ENCODE data around the gene FXYD4. TPM values are rescaled to one million over a fixed set of nuclear protein-coding genes. Genes with fewer than 3 reads are reported as not detected.
"Not testable (repeated sequence)": the region's sequence is repeated elsewhere in the genome, so short reads cannot be mapped to it uniquely, and the experiment has no call there.

FXYD4 gene
- total and polyA plus RNA-seq, 2 experiments from 2014 or later: not detected

DNA sequence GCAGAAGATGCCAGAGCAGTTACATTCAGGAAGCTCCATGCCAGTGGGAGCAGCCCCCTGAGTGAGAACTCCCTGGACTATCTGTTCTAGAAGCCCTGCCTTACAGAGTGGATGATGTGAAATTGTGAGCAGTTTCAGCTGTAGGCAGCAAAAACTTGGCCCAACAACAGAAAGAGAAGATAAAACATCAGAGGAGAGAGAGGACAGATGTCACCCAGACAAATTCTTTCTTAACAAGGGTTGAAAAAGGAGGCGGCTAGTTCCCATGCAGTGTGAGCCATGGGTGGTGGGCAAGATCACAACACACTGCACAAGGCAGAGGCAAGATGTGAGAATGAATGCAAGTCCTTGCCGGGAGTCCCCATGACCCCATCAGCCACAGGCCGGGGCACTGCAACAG is 46.6 kb upstream of the FXYD4 start (continued):
- TF ChIP-seq EZH2 (IDR thresholded peaks at IDR 0.05; ENCODE audit: low read depth, unreplicated experiment) (no peak), CREB1 (CRISPR knock-in tag; IDR thresholded peaks at IDR 0.05; ENCODE audit: low read depth) (no peak)
- TF ChIP-seq, protein P1, sequence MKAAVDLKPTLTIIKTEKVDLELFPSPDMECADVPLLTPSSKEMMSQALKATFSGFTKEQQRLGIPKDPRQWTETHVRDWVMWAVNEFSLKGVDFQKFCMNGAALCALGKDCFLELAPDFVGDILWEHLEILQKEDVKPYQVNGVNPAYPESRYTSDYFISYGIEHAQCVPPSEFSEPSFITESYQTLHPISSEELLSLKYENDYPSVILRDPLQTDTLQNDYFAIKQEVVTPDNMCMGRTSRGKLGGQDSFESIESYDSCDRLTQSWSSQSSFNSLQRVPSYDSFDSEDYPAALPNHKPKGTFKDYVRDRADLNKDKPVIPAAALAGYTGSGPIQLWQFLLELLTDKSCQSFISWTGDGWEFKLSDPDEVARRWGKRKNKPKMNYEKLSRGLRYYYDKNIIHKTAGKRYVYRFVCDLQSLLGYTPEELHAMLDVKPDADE (IDR thresholded peaks at IDR 0.05): no peak

DNA sequence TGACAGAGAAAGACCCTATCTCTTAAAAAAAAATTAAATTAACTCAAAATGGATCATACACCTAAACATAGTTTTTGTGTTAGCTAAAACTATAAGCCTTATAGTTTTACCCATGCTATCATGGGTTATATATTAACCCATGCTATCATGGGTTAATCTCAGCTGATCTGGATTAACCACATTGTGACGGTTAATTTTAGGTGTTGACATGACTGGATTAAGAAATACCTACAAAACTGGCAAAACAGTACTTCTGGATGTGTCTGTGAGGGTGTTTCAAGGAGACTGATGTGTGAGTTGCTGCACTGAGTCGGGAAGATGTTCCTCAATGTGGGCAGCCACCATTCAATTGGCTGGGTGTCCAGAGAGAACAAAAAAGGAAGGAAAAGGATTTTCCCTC is 44.3 kb upstream of the FXYD4 start:
- Histone ChIP-seq H3K79me2 (replicated peaks; ENCODE audit: insufficient read depth) (no peaks in the 10 kb centered on the region), H3K4me1 (ENCODE audit: insufficient read depth) (peaks cover 6% of the 10 kb centered on the region; the same call in 1 of the 2 replicates), H3K27ac (ENCODE audit: low read depth) (no peak overlapping the region), H3K27me3 (ENCODE audit: insufficient read depth) (no peaks in the 10 kb centered on the region), H3K4me2 (no peak overlapping the region), H2AFZ (no peak overlapping the region), H3F3A (replicated peaks; ENCODE audit: low read depth) (0 out of 2 replicates have a peak, but pooled peaks cover 3% of the 10 kb centered on the region), H3K4me3 (no peak overlapping the region), H4K20me1 (replicated peaks; ENCODE audit: insufficient read depth) (no peaks in the 10 kb centered on the region), H3K36me3 (ENCODE audit: insufficient read depth) (no peaks in the 10 kb centered on the region), H3K9me2 (ENCODE audit: insufficient read depth) (no peaks in the 10 kb centered on the region)
- no peak overlapping the region for H3K4me3 Mint-ChIP-seq
- H3K27ac Mint-ChIP-seq: no peak overlapping the region
- DNase-seq (ENCODE audit: low spot score): no peak
- H3K9me3 Mint-ChIP-seq: peaks cover 10% of the 10 kb centered on the region; the same call in 2 of the 3 replicates
- H3K36me3 Mint-ChIP-seq (ENCODE audit: low read depth): peaks cover 3% of the 10 kb centered on the region; the same call in 1 of the 3 replicates
- TF ChIP-seq, protein P2, sequence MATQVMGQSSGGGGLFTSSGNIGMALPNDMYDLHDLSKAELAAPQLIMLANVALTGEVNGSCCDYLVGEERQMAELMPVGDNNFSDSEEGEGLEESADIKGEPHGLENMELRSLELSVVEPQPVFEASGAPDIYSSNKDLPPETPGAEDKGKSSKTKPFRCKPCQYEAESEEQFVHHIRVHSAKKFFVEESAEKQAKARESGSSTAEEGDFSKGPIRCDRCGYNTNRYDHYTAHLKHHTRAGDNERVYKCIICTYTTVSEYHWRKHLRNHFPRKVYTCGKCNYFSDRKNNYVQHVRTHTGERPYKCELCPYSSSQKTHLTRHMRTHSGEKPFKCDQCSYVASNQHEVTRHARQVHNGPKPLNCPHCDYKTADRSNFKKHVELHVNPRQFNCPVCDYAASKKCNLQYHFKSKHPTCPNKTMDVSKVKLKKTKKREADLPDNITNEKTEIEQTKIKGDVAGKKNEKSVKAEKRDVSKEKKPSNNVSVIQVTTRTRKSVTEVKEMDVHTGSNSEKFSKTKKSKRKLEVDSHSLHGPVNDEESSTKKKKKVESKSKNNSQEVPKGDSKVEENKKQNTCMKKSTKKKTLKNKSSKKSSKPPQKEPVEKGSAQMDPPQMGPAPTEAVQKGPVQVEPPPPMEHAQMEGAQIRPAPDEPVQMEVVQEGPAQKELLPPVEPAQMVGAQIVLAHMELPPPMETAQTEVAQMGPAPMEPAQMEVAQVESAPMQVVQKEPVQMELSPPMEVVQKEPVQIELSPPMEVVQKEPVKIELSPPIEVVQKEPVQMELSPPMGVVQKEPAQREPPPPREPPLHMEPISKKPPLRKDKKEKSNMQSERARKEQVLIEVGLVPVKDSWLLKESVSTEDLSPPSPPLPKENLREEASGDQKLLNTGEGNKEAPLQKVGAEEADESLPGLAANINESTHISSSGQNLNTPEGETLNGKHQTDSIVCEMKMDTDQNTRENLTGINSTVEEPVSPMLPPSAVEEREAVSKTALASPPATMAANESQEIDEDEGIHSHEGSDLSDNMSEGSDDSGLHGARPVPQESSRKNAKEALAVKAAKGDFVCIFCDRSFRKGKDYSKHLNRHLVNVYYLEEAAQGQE (IDR thresholded peaks at IDR 0.05; ENCODE audit: unreplicated experiment): no peak
- TF ChIP-seq CREB1 (CRISPR knock-in tag; IDR thresholded peaks at IDR 0.05; ENCODE audit: low read depth): no peak
- TF ChIP-seq, protein P1 (IDR thresholded peaks at IDR 0.05): no peak
- no peak for ATAC-seq
- H3K27me3 Mint-ChIP-seq (ENCODE audit: insufficient read depth, low read depth, poor library complexity): no peaks in the 10 kb centered on the region
- peaks cover 3% of the 10 kb centered on the region for H3K4me1 Mint-ChIP-seq

DNA sequence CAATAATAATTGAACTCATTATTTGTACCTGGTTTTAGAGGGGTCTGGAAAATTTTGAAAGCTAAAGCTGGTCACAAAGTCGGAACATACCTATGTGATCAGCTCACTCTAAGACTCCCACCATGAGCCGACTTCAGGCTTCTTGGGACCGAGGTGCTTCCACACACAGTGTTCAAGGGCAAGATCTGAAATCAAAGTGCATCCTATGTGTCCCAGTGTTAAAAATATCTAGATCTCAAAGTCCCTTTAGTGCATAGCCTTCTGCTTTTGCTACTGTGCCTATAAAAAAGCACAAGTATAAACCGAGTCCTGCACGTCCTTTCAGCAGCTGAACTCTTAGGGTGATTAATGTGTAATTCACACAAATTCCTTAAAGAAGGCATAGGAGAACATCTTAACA is 43.5 kb upstream of the FXYD4 start:
- TF ChIP-seq ZNF331 (CRISPR knock-in tag; IDR thresholded peaks at IDR 0.05; ENCODE audit: low read depth): no peak
- TF ChIP-seq, protein P2 (IDR thresholded peaks at IDR 0.05; ENCODE audit: unreplicated experiment): no peak
- Histone ChIP-seq H3K9me2 (ENCODE audit: insufficient read depth) (no peaks in the 10 kb centered on the region), H3K27ac (ENCODE audit: low read depth) (no peak overlapping the region), H3F3A (replicated peaks; ENCODE audit: low read depth) (no peaks in the 10 kb centered on the region), H3K27me3 (ENCODE audit: insufficient read depth) (no peaks in the 10 kb centered on the region), H3K79me2 (replicated peaks; ENCODE audit: insufficient read depth) (no peaks in the 10 kb centered on the region), H2AFZ (no peak overlapping the region), H4K20me1 (replicated peaks; ENCODE audit: insufficient read depth) (no peaks in the 10 kb centered on the region), H3K4me3 (no peak overlapping the region), H3K4me2 (no peak overlapping the region), H3K4me1 (ENCODE audit: insufficient read depth) (peaks cover 9% of the 10 kb centered on the region; the same call in 1 of the 2 replicates), H3K36me3 (ENCODE audit: insufficient read depth) (no peaks in the 10 kb centered on the region)
- Mint-ChIP-seq H3K36me3 (ENCODE audit: low read depth) (peaks cover 3% of the 10 kb centered on the region; the same call in 1 of the 3 replicates), H3K9me3 (peaks cover 10% of the 10 kb centered on the region; the same call in 2 of the 3 replicates), H3K4me1 (peaks cover 7% of the 10 kb centered on the region), H3K27me3 (ENCODE audit: insufficient read depth, low read depth, poor library complexity) (peaks cover under 1% of the 10 kb centered on the region), H3K4me3 (no peak overlapping the region), H3K27ac (no peak overlapping the region)
- ATAC-seq: no peak
- DNase-seq (ENCODE audit: low spot score): no peak

DNA sequence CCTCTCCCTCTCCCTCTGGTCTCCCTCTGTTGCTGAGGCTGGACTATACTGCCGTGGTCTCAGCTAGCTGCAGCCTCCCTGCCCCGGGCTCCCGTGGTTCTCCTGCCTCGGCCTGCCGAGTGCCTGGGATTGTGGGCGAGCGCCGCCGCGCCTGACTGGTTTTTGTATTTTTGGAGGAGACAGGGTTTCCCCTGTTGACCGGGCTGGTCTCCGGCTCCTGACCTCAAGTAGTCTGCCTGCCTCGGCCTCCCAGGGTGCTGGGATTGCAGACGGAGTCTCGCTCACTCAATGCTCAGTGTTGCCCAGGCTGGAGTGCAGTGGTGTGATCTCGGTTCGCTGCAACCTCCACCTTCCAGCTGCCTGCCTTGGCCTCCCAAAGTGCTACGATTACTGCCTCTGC is 42.6 kb upstream of the FXYD4 start:
- not testable (repeated sequence) for H3K9me2 ChIP-seq (ENCODE audit: insufficient read depth); H3K36me3 Mint-ChIP-seq (ENCODE audit: low read depth); H3K27me3 ChIP-seq (ENCODE audit: insufficient read depth); ATAC-seq; DNase-seq (ENCODE audit: low spot score); H2AFZ ChIP-seq; H3K4me1 Mint-ChIP-seq; H3K27ac Mint-ChIP-seq; H3K36me3 ChIP-seq (ENCODE audit: insufficient read depth); H3K4me2 ChIP-seq; H4K20me1 ChIP-seq (replicated peaks; ENCODE audit: insufficient read depth); H3K79me2 ChIP-seq (replicated peaks; ENCODE audit: insufficient read depth); H3K4me3 Mint-ChIP-seq; H3K4me1 ChIP-seq (ENCODE audit: insufficient read depth); H3K27me3 Mint-ChIP-seq (ENCODE audit: insufficient read depth, low read depth, poor library complexity); H3K27ac ChIP-seq (ENCODE audit: low read depth); H3K4me3 ChIP-seq; H3F3A ChIP-seq (replicated peaks; ENCODE audit: low read depth)
- H3K9me3 Mint-ChIP-seq: peaks cover 10% of the 10 kb centered on the region; the same call in 2 of the 3 replicates
